Keratinocyte (primary cell): ENCODE measurements around the gene VSTM1. TPM values are rescaled to one million over a fixed set of nuclear protein-coding genes. Genes with fewer than 3 reads are reported as not detected.

Experiments
- DNase-seq: peaks from one replicate; pipeline ENCODE4 v3.0.0-alpha.2; 2011; ENCODE audit warnings: low read depth, missing footprints, low spot score
- FAIRE-seq: peaks from 2 replicates; lab custom pipeline; 2011; peaks lifted over from hg19 to GRCh38; lab: Jason Lieb, UNC
- H2AFZ ChIP-seq: 2 replicates; pipeline ENCODE4 v1.6.0; 2012; ENCODE audit warnings: low read length, control low read depth, inconsistent platforms; ENCODE audit not compliant: control insufficient read depth
- H3K27ac ChIP-seq: 2 replicates; pipeline ENCODE4 v1.5.1; 2011; ENCODE audit warnings: low read length; ENCODE audit not compliant: control insufficient read depth, insufficient read depth
- H3K27me3 ChIP-seq: 3 replicates; pipeline ENCODE4 v1.6.0; 2011; ENCODE audit warnings: low read length; ENCODE audit not compliant: control insufficient read depth, insufficient read depth; ENCODE audit errors: extremely low read depth
- H3K36me3 ChIP-seq, 2 experiments: 2 replicates in 1 of 2; 3 replicates in 1 of 2; pipeline ENCODE4 v1.5.1; 2011; ENCODE audit warnings: low read length in 2 of 2, mild to moderate bottlenecking in 1 of 2; ENCODE audit not compliant: control insufficient read depth in 2 of 2, insufficient read depth in 2 of 2; ENCODE audit errors: extremely low read depth in 1 of 2
- H3K4me1 ChIP-seq: 3 replicates; pipeline ENCODE4 v1.5.1; 2011; ENCODE audit warnings: low read length; ENCODE audit not compliant: control insufficient read depth, insufficient read depth; ENCODE audit errors: extremely low read depth
- H3K4me2 ChIP-seq: 3 replicates; pipeline ENCODE4 v1.6.0; 2011; ENCODE audit warnings: low read depth, low read length; ENCODE audit not compliant: control insufficient read depth, insufficient read depth; ENCODE audit errors: extremely low read depth
- H3K4me3 ChIP-seq, 3 experiments: fragments of 200-600 bp in 1 of 3; sonication (generic) in 1 of 3; 2 replicates in 2 of 3; 3 replicates in 1 of 3; pipeline ENCODE4 v1.5.1; 2011 to 2016; ENCODE audit warnings: low read length in 3 of 3, mild to moderate bottlenecking in 3 of 3, control low read depth in 2 of 3, inconsistent platforms in 1 of 3, low read depth in 1 of 3, mixed read lengths in 1 of 3, mixed run types in 1 of 3, moderate library complexity in 1 of 3; ENCODE audit not compliant: control insufficient read depth in 2 of 3, insufficient read depth in 2 of 3; ENCODE audit errors: extremely low read depth in 1 of 3
- H3K79me2 ChIP-seq: 2 replicates; pipeline ENCODE4 v1.6.0; 2012; ENCODE audit warnings: low read length; ENCODE audit not compliant: control insufficient read depth, insufficient read depth
- H3K9ac ChIP-seq: 3 replicates; pipeline ENCODE4 v1.6.0; 2011; ENCODE audit warnings: low read length; ENCODE audit not compliant: control insufficient read depth, insufficient read depth; ENCODE audit errors: extremely low read depth
- H3K9me1 ChIP-seq: 3 replicates; pipeline ENCODE4 v1.6.0; 2011; ENCODE audit warnings: low read length; ENCODE audit not compliant: control insufficient read depth, insufficient read depth; ENCODE audit errors: extremely low read depth
- H3K9me3 ChIP-seq: 2 replicates; pipeline ENCODE4 v1.5.1; 2012; ENCODE audit warnings: low read depth, low read length; ENCODE audit not compliant: control insufficient read depth
- H4K20me1 ChIP-seq: 3 replicates; pipeline ENCODE4 v1.6.0; 2011; ENCODE audit warnings: low read length; ENCODE audit not compliant: control insufficient read depth, insufficient read depth; ENCODE audit errors: extremely low read depth
- EZH2 ChIP-seq: IDR thresholded peaks from one replicate; pipeline ENCODE4 v1.6.1; 2012; ENCODE audit warnings: inconsistent platforms, mild to moderate bottlenecking, low read length, moderate library complexity
- dilution Hi-C: fragments of 300-500 bp; cut with MboI; formaldehyde crosslinking; loops from one replicate; pipeline ENCODE4 v1.7.0; 2020; ENCODE audit warnings: low sequenced_read_pairs; ENCODE audit not compliant: extremely low pct_ligation_motif_present
- polyA plus RNA-seq, 5 experiments: library from polyadenylated mRNA; depleted of rRNA in 3 of 5; stranded (reverse) in 3 of 5; stranded (forward) in 1 of 5; unstranded in 1 of 5; fragments of >200 nt; gene quantifications; 1 replicate in 1 of 5; 2 replicates in 3 of 5; 3 replicates in 1 of 5; pipeline versions ENCODE4 v1.2.1 to v1.2.3, GENCODE V29; 2011 to 2012; ENCODE audit warnings: missing spikeins in 2 of 5, low read depth in 1 of 5, low replicate concordance in 1 of 5
- TF ChIP-seq, protein P1 (sequence below), 3 experiments: IDR thresholded peaks in 1 of 3; conservative IDR thresholded peaks in 1 of 3; optimal IDR thresholded peaks in 1 of 3; 2 replicates in 2 of 3; 3 replicates in 1 of 3; pipeline versions ENCODE3 to v1.5.1; 2011; ENCODE audit warnings: low read length in 3 of 3, mild to moderate bottlenecking in 3 of 3, moderate library complexity in 2 of 3, control low read depth in 1 of 3, inconsistent platforms in 1 of 3; ENCODE audit not compliant: insufficient read depth in 2 of 3; ENCODE audit errors: extremely low read depth in 1 of 3

VSTM1 gene
- polyA plus RNA-seq, 1 donor (not counting 4 experiments of a cell fraction or from before 2014, with no cell fraction given), result not detected

GRCh38 chr19:54029930-54030490 is 33.7 kb downstream of the VSTM1 start:
- Histone ChIP-seq H3K9me1 (no peaks in the 10 kb centered on the region), H3K27ac (no peak overlapping the region), H3K4me3 (no peak overlapping the region), H3K9me3 (no peaks in the 10 kb centered on the region), H3K4me1 (no peaks in the 10 kb centered on the region), H4K20me1 (no peaks in the 10 kb centered on the region), H3K4me2 (no peak overlapping the region), H3K79me2 (no peaks in the 10 kb centered on the region), H2AFZ (no peak overlapping the region), H3K9ac (no peak overlapping the region), H3K27me3 (no peaks in the 10 kb centered on the region), H3K36me3 (no peaks in the 10 kb centered on the region)
- dilution Hi-C loops, result loop anchor here (25.0 kb wide), 1 partner anchor 93 kb away; no protein-coding TSS in a partner anchor
- TF ChIP-seq, protein P1, sequence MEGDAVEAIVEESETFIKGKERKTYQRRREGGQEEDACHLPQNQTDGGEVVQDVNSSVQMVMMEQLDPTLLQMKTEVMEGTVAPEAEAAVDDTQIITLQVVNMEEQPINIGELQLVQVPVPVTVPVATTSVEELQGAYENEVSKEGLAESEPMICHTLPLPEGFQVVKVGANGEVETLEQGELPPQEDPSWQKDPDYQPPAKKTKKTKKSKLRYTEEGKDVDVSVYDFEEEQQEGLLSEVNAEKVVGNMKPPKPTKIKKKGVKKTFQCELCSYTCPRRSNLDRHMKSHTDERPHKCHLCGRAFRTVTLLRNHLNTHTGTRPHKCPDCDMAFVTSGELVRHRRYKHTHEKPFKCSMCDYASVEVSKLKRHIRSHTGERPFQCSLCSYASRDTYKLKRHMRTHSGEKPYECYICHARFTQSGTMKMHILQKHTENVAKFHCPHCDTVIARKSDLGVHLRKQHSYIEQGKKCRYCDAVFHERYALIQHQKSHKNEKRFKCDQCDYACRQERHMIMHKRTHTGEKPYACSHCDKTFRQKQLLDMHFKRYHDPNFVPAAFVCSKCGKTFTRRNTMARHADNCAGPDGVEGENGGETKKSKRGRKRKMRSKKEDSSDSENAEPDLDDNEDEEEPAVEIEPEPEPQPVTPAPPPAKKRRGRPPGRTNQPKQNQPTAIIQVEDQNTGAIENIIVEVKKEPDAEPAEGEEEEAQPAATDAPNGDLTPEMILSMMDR (optimal IDR thresholded peaks at IDR 0.05 in 1 of 3, IDR thresholded peaks at IDR 0.05 in 1 of 3, conservative IDR thresholded peaks at IDR 0.05 in 1 of 3; ENCODE audit: extremely low read depth in 1 of 3, insufficient read depth in 2 of 3, low read length in 3 of 3), result peak; percentile 53 to 69 (median 69)
- TF ChIP-seq EZH2, result no peak
- no peak for FAIRE-seq
- DNase-seq, result no peak

DNA sequence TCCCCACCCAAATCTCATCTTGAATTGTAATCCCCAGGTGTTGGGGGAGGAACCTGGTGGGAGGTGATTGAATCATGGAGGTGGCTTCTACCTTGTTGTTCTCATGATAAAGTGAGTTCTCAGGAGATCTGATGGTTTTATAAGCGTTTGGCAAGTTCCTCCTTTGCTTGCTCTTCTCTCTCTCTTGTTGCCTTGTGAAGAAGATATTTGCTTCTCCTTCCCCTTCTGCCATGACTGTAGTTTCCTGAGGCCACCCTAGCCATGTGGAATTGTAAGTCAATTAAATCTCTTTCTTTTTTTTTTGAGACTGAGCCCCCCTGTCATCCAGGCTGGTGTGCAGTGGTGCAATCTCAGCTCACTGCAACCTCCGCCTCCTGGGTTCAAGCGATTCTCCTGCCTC is 34.4 kb downstream of the VSTM1 start:
- H3K79me2 ChIP-seq, result no peaks in the 10 kb centered on the region
- no peaks in the 10 kb centered on the region for H3K27me3 ChIP-seq
- DNase-seq (no peak), FAIRE-seq (no peak)
- H3K9me1 ChIP-seq, result no peaks in the 10 kb centered on the region
- H4K20me1 ChIP-seq, result no peaks in the 10 kb centered on the region
- H3K9me3 ChIP-seq, result no peaks in the 10 kb centered on the region
- H3K27ac ChIP-seq, result no peak overlapping the region
- no peak overlapping the region for H3K4me2 ChIP-seq
- no peak overlapping the region for H2AFZ ChIP-seq
- H3K4me3 ChIP-seq, result no peak overlapping the region
- H3K36me3 ChIP-seq, result no peaks in the 10 kb centered on the region
- no peak overlapping the region for H3K9ac ChIP-seq
- no peak for TF ChIP-seq EZH2
- TF ChIP-seq, protein P1 (optimal IDR thresholded peaks at IDR 0.05 in 1 of 3, IDR thresholded peaks at IDR 0.05 in 1 of 3, conservative IDR thresholded peaks at IDR 0.05 in 1 of 3; ENCODE audit: extremely low read depth in 1 of 3, insufficient read depth in 2 of 3, low read length in 3 of 3), result no peak
- no peaks in the 10 kb centered on the region for H3K4me1 ChIP-seq
- dilution Hi-C loops, result loop anchor here (25.0 kb wide), 1 partner anchor 92 kb away; no protein-coding TSS in a partner anchor
